NCI-H510A (cell line): ENCODE results near the gene STAMBP.

Source experiments
- DNase-seq: peaks from one replicate; lab custom pipeline; 2025; lab: John Stamatoyannopoulos, UW

STAMBP gene

DNA sequence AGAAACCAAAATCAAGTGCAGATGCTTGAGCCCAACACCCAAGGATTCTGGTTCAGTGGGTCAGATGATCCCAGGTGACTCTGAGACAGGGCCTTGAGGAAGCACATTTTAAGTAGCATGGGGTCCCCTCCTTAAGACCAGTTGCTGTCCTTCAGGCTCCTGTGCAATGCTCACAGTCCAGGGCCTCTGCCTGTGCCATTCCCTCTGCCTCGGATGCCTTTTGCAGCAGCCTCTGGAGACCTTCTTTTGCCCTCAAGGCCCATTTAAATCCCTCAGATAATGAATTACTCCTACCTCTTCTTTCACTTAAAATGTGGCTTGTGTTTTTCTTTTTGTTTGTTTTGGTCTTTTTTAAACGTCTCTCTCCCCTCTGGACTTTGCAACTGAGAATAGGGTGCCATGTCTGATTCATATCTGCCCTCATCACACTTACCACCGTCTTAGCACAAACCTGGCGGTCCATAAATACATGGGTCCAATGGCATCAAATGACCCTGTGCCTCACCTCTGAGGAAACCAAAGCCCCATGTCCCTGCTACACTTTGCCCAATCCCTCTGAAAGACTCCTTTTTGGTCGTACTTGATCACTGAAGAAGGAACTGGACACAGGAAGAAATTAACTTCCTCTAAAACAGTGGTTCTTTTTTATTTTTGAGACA, 78.2 kb downstream of the STAMBP start:
- no peak for DNase-seq

DNA sequence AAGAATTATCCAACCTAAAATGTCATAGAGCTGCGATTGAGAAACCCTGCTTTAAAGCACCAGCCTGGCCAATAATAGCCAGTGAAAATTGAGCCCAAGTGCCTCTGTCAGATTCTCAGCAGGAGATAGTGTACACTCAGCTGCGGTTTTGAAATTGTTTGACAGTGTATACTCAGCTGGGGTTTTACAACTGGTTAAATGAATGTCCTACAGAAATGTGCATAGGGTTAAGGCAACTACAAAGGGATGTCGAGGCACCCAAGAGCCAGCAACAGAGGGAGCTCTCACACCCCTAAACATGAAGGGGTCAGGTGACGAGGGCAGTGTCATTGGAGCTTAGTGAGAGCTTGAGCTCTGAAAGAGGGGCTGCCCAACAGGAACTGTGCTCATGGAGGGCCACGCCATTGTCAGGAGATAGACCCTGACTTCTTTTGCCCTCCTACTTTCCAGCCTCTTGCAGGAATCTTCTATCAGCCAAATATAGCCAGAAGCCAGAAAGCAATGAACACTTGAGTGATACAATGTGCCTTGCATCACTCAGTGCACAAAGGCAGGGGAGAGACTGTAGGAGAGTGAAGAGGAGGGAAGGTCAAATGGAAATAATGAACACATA, 79.2 kb downstream of the STAMBP start:
- peak; percentile 68 for DNase-seq

DNA sequence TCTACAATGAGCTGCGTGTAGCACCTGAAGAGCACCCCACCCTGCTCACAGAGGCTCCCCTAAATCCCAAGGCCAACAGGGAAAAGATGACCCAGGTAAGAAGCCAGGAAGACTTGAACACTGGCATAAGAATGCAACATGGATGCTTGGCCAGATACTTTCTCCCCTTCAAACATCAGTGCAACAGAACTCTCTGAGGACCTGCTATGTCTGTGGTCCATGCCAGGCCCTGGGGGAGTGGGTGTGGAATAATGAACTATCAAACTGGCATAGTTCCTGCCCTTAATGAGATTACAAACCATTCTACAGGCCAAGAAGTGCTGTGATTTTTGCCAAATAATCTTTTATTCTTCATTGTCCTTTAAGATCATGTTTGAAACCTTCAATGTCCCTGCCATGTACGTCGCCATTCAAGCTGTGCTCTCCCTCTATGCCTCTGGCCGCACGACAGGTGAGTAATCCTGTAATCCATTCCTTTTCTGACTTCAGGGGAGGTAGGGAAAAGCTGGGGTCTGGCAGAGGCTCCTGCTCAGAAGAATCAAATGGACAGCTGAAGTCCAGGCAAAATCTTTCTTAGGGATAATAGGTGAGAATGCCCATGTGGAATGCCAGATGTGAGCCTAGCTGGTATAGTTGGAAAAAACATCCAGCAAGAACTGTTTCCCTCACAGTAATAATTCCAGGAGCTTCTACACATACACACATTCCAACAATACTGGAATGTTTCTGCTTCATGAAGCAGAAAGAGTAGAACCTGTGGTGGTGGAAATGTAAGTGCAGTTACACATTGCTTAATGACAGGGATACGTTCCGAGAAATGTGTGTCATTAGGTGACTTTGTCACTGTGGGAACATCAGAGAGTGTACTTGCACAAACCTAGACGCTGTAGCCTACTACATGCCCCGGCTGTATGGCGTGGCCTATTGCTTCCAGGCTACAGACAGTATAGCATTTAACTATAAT, 80.2 kb downstream of the STAMBP start:
- no peak for DNase-seq

DNA sequence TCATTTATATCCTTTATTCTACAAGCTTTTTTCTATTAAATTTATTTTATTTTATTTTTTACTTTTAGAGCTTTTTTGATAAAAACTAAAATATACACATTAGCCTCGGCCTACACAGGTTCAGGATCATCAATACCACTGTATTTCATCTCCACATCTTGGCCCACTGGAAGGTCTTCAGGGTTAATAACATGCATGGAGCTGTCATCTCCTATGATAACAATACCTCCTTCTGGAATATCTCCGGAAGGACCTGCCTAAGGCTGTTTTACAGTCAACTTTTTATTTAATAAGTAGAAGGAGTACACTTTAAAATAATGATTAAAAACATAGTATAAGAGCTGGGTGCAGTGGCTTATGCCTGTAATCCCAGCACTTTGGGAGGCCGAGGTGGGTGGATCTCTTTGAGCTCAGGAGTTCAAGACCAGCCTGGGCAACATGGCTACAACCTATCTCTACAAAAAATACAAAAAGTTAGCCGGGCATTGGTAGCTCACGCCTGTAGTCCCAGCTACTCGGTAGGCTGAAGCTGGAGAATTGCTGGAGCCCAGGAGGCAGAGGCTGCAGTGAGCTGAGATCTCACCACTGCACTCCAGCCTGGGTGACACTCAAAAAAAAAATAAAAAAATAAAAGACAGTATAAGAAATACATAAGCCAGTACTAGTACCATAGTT, 82.2 kb downstream of the STAMBP start:
- DNase-seq, result no peak

DNA sequence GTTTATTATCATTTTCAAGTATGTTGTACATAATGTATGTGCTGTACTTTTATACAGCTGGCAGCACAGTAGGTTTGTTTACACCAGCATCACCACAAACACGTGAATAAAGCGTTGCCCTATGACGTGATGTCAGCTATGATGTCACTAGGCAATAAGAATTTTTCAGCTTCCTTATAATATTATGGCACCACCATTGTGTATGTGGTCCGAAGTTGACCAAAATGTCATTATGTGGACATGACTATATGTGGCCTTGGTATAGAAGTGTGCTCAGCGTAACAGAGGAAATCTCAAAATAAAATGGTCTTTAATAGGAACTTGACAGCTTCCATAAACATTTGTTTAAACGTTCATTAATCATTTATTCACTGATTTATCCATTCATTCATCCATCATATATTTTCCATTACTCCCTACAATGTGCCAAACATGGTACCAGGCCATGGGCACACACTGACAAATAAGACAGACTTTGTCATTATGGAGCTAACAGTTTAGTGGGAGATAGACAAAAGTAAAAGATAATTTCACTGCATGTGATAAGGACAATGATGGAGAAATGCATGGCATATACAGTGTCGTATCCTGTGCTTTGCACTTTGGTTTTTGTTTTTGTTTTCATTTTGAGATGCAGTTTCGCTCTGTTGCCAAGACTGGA, 82.9 kb downstream of the STAMBP start:
- no peak for DNase-seq

DNA sequence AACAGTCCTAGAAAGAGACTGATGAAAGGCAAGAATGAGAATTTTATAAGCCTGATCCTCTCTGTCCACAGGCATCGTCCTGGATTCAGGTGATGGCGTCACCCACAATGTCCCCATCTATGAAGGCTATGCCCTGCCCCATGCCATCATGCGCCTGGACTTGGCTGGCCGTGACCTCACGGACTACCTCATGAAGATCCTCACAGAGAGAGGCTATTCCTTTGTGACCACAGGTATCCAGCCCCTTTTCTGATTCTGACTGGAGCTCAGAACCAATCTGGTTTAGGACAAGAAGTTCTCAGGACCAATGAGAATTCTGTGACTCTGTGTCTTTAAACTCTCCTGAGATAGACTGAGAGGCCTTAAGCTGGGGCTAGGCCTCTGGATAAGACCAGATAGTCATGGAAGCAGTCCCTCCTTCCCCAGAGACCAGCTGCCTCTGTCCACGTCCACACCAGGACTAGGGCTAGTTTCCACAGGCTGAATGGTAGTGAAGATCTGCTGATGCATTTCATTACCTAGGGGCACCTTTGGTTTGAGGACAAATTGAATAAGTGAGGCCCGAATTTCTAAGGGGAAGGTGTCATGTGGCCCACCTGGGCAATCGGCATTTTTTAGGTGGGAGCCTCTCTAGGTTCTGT, 84.8 kb downstream of the STAMBP start:
- no peak for DNase-seq

DNA sequence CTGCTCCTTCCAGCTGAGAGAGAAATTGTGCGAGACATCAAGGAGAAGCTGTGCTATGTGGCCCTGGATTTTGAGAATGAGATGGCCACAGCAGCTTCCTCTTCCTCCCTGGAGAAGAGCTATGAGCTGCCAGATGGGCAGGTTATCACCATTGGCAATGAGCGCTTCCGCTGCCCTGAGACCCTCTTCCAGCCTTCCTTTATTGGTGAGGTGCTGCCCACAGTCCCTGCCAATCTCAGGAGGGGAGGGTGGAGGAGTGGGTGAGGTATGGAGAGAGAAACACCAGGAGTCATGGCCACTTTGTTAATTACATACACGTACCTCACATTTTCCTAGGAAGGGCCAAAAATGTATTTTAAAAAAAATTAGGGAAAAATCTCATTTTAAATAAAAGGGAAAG, 85.9 kb downstream of the STAMBP start:
- no peak for DNase-seq

DNA sequence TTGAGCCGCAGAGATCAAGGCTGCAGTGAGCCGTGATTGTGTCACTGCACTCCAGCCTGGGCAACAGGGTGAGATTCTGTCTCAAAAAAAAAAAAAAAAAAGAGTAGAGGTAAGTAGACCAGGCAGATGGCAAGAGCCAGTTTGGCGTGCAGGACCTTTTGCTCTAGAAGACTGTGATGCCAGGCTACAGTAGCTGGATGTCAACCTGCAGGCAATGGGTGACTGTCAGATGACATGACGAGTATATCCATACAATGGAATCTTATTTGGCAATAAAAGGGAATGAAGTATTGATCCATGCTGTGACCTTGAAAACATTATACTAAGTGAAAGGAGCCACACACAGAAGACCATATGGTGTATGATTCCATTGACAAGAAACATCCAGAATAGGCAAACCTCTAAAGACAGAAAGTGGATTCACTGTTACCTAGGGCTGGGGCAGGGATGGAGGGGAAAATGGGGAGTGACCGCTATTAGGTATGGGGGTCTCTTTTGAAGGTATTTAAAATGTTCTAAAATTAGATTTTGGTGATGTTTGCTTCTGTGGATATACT, 86.8 kb downstream of the STAMBP start:
- DNase-seq, result no peak

DNA sequence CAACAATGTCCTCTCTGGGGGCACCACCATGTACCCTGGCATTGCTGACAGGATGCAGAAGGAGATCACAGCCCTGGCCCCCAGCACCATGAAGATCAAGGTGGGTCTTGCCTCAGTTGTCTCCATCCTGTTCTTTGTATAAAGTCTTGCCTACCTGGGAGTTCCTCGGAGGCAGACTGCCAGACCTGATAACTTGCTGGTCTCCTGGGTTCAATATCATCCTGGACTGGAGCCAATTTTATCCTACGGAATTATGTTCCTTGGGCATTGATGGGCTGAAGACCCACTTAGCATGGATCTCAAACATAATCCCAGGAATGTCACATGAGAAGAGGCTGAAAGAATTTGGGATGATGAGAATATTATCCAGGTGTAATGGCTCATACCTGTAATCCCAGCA, 87.9 kb downstream of the STAMBP start:
- DNase-seq, result no peak

DNA sequence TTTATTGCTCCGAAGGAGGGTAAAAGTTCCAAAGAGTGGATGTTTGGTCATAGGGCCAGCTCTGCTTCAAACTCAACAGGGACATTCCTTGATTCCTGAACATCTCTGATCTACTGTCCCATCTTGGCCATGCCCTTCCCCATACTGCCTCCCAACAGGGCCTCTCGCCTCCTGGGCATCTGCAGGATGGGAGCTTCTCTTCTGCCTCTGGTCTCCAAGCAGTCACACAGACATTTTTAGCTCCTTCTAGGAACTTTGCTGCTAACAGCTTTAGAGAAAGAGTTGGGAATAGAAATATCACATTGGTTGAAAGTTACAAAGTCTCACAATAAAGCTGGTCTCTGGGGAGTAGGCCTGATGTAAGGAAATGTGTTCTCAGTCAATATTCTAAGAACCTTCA, 88.5 kb downstream of the STAMBP start:
- no peak for DNase-seq

DNA sequence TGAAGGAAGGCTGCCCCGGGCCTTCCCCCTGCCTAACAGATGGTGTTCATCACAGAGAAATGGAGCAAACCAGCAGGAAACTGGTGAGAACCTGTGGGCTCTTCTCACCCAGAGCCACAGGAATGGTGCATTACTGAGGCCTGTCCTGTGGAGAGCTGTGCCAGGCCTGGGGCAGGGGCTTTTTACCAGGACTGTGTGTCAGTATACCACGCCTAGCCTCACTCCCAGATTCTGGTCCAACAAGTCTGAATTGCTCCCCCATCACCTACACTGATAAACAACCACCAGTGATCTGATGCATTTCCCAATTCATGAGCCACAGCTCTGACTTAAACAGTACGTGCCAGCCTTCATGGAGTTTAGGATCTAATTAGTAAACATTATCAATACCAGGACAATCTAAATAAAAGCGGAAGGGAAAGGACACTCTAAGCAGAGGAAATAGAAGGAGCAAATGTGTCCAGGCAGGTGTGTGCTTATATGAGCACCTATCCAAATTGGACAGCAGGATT, 89.0 kb downstream of the STAMBP start:
- DNase-seq, result no peak

DNA sequence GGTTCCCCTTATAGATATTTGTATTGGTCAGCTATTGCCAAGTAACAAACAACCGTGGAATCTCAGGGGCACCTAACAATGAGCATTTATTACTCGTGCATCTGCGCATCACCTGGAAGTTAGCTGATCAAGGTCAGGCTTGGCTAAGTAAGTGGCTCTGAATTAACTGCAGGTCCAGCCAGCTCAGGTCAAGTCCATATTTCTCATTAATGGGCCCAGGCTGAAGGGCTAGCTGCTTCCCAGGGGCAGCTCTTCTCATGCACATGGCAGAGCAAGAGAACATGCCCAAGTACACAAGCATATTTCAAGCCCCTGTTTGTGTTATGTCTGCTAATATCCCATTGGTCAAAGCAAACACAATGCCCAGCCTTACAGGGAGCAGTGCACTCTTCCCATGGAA, 90.1 kb downstream of the STAMBP start:
- DNase-seq, result no peak

DNA sequence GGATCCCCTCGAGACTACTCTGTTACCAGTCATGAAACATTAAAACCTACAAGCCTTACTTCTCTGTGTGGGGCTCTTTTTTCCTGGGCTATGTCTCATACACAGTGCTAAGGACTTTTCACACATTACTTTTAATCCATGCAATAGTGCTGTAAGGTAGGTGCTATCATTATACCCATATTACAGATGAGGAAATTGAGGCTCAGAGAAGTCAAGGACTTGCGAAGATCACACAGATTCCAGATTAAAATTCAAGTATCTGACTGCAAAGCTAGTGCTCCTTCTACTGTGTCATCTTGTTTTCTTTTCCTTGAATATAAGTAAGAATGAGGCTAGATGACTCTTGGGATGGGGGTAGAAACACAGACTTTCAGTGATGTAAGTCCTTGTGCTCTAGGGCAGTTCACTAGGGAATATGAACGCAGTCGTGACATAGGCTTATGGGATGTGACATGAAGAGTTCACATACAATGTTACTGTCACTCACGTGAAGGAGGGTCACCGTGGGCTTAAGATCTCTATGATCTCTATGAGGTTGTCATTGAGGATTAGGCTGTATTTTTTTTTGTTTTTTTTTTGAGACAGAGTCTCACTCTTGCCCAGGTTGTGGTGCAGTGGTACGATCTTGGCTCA, 91.0 kb downstream of the STAMBP start:
- no peak for DNase-seq

DNA sequence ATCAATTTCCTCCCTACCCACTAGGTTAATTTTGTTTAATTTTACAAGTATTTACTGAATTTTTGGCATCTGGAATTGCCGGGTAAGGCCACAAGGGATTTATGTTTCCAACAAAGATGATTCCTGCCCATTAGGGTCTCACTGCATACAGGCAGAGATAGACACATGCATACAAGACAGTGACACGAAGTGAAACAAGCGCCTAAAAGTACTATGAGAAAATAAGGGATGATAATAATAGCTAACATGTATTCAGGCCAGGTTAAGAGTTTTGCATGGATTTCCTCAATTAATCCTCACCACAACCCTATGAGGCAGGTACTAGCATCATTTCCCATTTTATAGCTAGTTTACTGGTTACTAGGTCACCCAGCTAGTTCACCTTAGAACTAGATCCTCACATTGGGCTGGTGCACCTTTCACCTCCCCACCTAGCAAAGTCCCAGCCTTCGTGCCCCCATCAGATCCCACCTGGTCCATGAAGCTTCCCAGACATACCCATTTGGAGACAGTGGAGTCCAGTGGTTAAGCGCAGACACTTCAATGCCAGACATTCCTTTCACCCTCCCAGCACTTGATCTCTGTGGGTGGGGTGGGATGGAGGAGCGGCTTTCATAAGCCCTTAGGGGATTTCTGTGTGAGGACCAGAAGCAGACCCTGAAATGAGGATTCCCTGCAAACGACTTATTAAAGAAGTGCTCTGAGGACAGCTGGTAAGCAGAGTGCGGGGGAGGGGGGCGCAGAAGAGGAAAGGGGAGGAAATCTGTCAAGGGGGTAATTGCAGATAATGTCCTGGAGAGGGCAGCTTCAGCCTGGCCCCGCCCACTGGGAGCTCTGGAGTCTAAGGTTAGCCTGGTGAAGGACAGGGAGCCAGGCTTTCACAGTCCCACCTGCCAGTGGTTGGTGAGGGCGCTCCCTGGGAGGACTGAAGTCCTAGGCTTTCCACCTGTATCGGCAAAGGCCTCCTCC, 92.1 kb downstream of the STAMBP start:
- peak; percentile 73 for DNase-seq

DNA sequence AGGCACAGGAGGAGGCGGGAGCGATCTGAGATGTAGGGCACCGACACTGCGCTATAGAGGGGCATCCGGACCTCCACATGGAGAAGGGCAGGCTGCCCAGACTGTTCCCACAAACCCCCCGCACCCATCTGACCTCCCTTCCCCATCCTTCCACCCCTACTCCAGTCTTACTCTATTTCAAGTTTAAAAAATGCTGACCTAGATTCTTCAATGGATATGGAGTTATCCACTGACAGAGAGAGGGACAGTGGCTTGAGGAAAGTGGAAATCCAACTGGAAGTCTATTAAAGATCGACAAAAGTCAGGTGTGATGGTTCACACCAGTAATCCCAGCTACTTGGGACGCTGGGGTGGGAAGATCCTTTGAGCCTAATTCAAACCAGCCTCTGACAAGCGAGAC, 92.8 kb downstream of the STAMBP start:
- no peak for DNase-seq

DNA sequence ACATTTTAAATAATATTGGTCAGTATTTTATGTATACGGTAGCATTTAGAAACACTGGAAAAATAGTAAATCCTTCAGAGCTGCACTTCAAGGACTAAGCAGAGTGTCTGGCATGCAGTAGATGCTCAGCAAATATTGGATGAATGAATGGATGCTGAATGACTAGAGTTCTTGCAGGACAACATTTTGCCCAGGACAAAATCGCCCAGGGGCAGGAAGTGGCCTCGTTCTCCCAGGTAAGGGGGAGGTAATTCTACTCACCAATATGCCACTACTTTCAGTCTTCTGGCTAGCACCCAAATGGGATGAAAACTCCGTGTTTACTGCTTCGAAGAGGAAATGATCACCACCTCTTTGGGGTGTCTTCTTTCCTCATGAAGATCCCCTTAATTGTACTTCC, 93.9 kb downstream of the STAMBP start:
- no peak for DNase-seq
